Activated CD4-positive, alpha-beta memory T cell treated with anti-CD3 and anti-CD28 coated beads, Interleukin-2, amount 10 ng/mL, durations not matched to agents 7 days and 5 days (primary cell): Measurements from ENCODE around the gene SNX1. TPM values are rescaled to one million over a fixed set of nuclear protein-coding genes. Genes with fewer than 3 reads are reported as not detected.
"Not testable (repeated sequence)": the region's sequence is repeated elsewhere in the genome, so short reads cannot be mapped to it uniquely, and the experiment has no call there.

Experiments used
- CTCF ChIA-PET: fragments of 350-600 bp; sonication (Branson Sonifier 250); formaldehyde crosslinking; loops from one replicate; lab custom pipeline; 2021; ENCODE audit warnings: antibody characterized with exemption, inconsistent platforms; lab: Charles Lee
- POLR2A ChIA-PET: fragments of 350-600 bp; sonication (Branson Sonifier 250); formaldehyde crosslinking; loops from one replicate; lab custom pipeline; 2021; ENCODE audit warnings: antibody characterized with exemption; lab: Charles Lee
- DNase-seq: peaks from one replicate; pipeline ENCODE4 v3.0.0-alpha.2; 2020
- H3K27ac Mint-ChIP-seq: one replicate; pipeline ENCODE4 v1.8.0; 2021; ENCODE audit warnings: mild to moderate bottlenecking, mixed read lengths
- H3K27me3 Mint-ChIP-seq: one replicate; pipeline ENCODE4 v1.8.0; 2021; ENCODE audit warnings: mixed read lengths
- H3K36me3 Mint-ChIP-seq: one replicate; pipeline ENCODE4 v1.8.0; 2021; ENCODE audit warnings: low read depth, mixed read lengths
- H3K4me1 Mint-ChIP-seq: one replicate; pipeline ENCODE4 v1.8.0; 2021; ENCODE audit warnings: mixed read lengths
- H3K4me3 Mint-ChIP-seq: one replicate; pipeline ENCODE4 v1.8.0; 2021; ENCODE audit warnings: mild to moderate bottlenecking, mixed read lengths
- H3K9me3 Mint-ChIP-seq: one replicate; pipeline ENCODE4 v1.8.0; 2021; ENCODE audit warnings: mixed read lengths
- total RNA-seq, 2 experiments: library from RNA; stranded (reverse); gene quantifications; one replicate each; pipeline ENCODE4 v1.2.3, GENCODE V29; 2021

SNX1 gene
- total RNA-seq, 2 experiments from 2014 or later: 115 to 129 TPM

DNA sequence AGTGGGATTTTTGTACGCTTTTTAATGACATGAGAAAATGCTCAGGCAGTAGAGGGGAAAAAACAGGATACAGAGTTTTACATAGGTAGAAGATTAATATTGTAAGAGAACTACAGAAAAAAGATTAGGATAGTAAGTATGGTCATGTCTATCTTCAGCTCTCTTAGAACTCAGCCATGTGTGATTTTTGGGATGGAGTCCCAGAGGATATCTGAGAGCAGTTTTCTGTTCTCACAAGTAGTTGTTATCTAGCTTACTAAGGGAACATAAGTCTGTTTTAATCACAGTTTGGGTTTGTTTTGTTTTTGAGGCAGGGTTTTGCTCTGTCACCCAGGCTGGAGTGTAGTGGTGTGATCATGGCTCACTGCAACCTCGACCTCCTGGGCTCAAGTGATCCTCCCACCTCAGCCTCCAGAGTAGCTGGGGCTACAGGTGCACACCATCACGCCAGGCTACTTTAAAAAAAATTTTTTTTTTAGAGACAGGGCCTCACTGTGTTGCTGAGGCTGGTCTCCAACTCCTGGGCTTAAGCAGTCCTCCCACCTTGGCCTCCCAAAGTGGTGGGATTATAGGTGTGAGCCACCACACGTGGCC is 14.4 kb downstream of the SNX1 start:
- ChIA-PET POLR2A (interaction anchor here (0.7 to 2.9 kb wide), 8 partner anchors 9 to 45 kb away, joined by 3 to 10 read pairs (median 3); partner anchors contain the start of genes CIAO2A and SNX1), CTCF (interaction anchor here (1.5 to 2.5 kb wide), 2 partner anchors 16 to 500 kb away, joined by 5 to 7 read pairs; partner anchors contain the start of gene CIAO2A)
- H3K4me1 Mint-ChIP-seq: peaks cover 34% of the 10 kb centered on the region
- peak overlapping the region; percentile 53 for H3K27ac Mint-ChIP-seq
- not testable (repeated sequence) for H3K9me3 Mint-ChIP-seq, H3K27me3 Mint-ChIP-seq, H3K4me3 Mint-ChIP-seq, DNase-seq
- peaks cover 33% of the 10 kb centered on the region for H3K36me3 Mint-ChIP-seq

DNA sequence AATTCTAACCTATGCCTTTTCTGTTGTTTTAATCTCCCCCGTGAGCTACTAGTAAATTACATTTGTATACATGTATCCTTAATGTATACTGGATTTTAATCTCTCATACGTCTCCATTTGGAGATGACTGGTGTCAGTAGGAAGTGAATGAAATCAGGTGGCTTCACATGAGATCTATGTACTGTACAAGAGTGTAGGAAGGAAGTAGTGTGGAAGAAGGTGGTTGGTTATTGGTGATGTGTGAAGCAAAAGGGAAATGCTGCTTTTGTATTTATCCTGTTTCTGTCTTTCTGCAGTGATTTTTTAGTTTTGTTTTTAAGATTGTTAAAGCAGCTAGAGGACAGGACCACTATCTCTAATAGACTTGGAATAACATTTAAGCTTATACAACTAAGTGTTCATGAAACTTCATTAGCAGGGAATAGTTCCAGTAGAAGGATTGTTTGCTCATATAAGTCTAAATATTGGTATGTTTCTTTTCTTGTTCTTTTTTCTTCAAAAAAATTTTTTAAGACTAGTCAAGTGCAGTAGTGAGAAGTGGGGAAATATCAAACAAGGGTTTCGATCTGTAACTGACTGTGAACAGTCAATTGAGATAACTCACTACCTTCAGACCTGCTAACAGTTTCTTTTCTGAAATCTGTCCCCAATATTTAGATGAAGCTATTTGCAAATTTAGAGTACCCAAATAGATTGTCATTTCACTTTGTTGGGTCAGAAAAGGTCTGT is 15.3 kb downstream of the SNX1 start:
- CTCF ChIA-PET: interaction anchor here (0.9 to 2.5 kb wide), 5 partner anchors 16 to 501 kb away, joined by 3 to 9 read pairs (median 5); partner anchors contain the start of genes CIAO2A and SNX1
- no peak overlapping the region for H3K4me3 Mint-ChIP-seq
- POLR2A ChIA-PET: interaction anchor here (0.8 to 2.9 kb wide), 10 partner anchors 8 to 359 kb away, joined by 3 to 10 read pairs (median 3); partner anchors contain the start of genes CIAO2A, PPIB and SNX1
- H3K27me3 Mint-ChIP-seq: no peaks in the 10 kb centered on the region
- DNase-seq: no peak
- H3K4me1 Mint-ChIP-seq: peaks cover 34% of the 10 kb centered on the region
- no peaks in the 10 kb centered on the region for H3K9me3 Mint-ChIP-seq
- H3K36me3 Mint-ChIP-seq: peaks cover 35% of the 10 kb centered on the region
- H3K27ac Mint-ChIP-seq: peak overlapping the region; percentile 53

DNA sequence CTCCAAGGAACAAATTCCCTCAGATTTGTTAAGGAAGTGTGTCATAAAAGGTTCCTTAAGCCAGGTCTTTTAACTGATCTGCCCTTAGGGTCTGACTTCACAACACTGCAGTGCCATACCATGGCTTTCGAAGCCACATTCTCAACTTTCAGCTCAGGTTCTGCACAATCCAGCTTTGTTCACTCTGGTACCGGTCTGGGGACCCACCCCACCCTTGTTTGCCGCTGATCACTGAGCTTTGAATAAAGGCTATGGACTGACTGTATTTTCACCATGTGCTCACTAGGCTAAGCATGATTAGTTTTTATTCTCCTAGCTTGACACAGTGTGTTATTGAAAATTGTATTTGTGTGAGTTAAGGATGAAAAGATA is 15.9 kb downstream of the SNX1 start:
- Mint-ChIP-seq H3K27ac (no peak overlapping the region), H3K4me1 (peaks cover 34% of the 10 kb centered on the region), H3K9me3 (no peaks in the 10 kb centered on the region), H3K36me3 (peaks cover 35% of the 10 kb centered on the region), H3K27me3 (no peaks in the 10 kb centered on the region), H3K4me3 (no peak overlapping the region)
- CTCF ChIA-PET: interaction anchor here (0.9 to 2.5 kb wide), 5 partner anchors 16 to 502 kb away, joined by 3 to 9 read pairs (median 5); partner anchors contain the start of genes CIAO2A and SNX1
- no peak for DNase-seq
- POLR2A ChIA-PET: interaction anchor here (0.8 to 2.9 kb wide), 7 partner anchors 11 to 360 kb away, joined by 3 to 10 read pairs (median 3); partner anchors contain the start of genes CIAO2A and PPIB

DNA sequence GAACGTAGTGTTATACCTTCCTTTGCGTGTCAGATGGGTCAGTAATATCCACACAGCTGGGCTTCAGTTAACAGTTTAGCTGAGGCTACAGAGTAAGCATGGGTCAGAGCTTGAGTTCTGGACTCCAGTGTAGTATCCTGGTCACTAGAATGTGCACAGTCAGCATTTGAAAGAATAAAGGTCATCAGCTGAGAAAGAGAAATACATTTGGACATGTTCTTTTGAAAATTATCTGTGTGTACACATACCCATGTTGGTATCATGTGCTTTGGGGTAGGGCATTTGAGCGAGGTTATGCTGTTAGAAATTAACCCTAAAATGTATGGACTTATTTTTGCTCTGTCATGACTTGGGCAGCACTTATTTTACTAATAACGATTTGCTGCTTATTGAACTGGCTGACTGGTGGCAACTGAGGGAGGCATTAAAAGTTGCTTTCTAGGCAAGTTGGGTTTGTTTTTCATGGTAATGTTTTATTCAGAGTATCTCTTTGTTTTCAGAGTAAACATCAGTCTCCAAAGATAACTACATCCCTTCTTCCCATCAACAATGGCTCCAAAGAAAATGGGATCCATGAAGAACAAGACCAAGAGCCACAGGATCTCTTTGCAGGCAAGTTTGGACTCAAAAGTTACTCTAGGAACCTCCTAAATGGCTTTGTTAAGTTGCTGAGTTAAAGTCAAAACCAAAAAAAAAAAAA is 16.4 kb downstream of the SNX1 start:
- ChIA-PET CTCF (interaction anchor here (1.4 to 2.5 kb wide), 3 partner anchors 18 to 41 kb away, joined by 5 to 9 read pairs (median 7); partner anchors contain the start of gene CIAO2A), POLR2A (interaction anchor here (1.0 to 2.9 kb wide), 4 partner anchors 11 to 51 kb away, joined by 3 to 10 read pairs (median 4); partner anchors contain the start of genes CIAO2A and PPIB)
- Mint-ChIP-seq H3K9me3 (no peaks in the 10 kb centered on the region), H3K27ac (peak overlapping the region; percentile 57), H3K4me1 (peaks cover 34% of the 10 kb centered on the region), H3K4me3 (no peak overlapping the region), H3K27me3 (no peaks in the 10 kb centered on the region), H3K36me3 (peaks cover 39% of the 10 kb centered on the region)
- DNase-seq: no peak

DNA sequence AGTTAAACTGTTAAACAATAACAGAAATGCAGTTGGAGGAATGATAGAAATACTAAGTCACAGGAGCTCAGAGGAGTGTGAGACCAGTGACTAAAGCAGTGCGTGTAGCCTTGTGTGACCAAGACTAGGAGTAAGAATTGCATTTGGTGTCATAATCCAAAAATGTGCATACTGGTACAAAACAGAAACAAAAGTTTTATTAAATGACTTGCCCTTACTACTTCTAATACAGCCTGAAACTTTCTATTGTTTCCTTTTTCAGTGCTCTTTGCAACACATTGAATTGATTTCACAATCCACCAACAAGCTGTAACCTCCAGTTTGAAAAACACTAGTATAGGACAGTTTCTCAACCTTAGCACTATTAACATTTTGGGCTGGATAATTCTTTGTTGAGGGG is 17.1 kb downstream of the SNX1 start:
- no peak for DNase-seq
- Mint-ChIP-seq H3K9me3 (no peaks in the 10 kb centered on the region), H3K4me3 (no peak overlapping the region), H3K36me3 (peaks cover 42% of the 10 kb centered on the region), H3K27me3 (no peaks in the 10 kb centered on the region), H3K4me1 (peaks cover 35% of the 10 kb centered on the region), H3K27ac (peak overlapping the region; percentile 57)
- ChIA-PET CTCF (interaction anchor here (0.6 kb wide), 1 partner anchor 21 kb away, joined by 3 read pairs; no protein-coding TSS in a partner anchor), POLR2A (no interaction called here)

DNA sequence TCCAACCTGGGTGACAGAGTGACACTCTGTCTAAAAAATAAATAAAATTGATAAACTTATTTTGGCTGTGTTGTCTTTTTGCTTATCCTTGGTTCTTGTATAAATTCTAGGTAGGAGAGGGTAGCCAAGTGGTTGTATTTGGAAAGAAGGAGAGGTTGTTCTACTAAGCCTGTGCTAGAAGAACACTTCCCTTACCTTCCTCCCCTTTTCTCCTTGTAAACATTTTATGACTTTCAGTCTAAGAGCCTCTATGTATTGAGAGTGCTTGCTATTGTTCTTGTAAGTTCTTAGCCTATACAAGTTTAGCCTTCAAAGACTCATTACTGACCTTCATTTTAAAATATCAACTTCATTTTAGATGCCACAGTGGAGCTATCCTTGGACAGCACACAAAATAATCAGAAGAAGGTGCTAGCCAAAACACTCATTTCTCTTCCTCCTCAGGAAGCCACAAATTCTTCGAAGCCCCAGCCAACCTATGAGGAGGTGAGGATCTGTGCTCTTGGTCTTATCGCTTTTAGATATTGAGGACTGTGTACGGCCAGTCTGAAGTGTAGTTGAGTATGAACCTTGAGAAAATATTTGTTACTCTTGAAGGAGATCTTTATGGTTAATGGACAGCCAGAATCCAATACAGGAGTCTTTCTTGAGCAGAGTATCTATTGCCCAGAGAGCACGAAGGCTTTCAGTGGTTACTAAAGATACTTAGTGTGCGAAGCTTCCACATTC is 22.1 kb downstream of the SNX1 start:
- H3K36me3 Mint-ChIP-seq: peaks cover 53% of the 10 kb centered on the region
- no peaks in the 10 kb centered on the region for H3K9me3 Mint-ChIP-seq

DNA sequence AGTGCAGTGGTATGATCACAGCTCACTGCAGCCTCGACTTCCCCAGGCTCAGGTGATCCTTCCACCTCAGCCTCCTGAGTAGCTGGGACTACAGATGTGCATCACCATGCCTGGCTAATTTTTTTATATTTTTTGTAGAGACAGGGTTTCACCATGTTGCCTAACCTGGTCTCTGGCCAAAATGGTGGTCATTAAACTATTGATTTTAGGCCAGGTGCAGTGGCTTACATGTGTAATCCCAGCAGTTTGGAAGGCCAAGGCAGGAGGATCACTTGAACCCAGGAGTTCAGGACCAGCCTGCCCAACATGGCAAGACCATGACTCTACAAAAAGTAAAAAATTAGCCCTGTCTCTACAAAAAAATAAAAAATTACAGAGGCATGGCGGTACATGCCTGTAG is 24.5 kb downstream of the SNX1 start:
- POLR2A ChIA-PET, H3K27ac Mint-ChIP-seq, H3K4me1 Mint-ChIP-seq, DNase-seq, H3K27me3 Mint-ChIP-seq, CTCF ChIA-PET, H3K9me3 Mint-ChIP-seq, H3K4me3 Mint-ChIP-seq: not testable (repeated sequence)
- H3K36me3 Mint-ChIP-seq: peaks cover 50% of the 10 kb centered on the region

More for the DNA sequence above, 22.1 kb downstream of the SNX1 start:
- Mint-ChIP-seq H3K27me3 (no peaks in the 10 kb centered on the region), H3K4me1 (peaks cover 3% of the 10 kb centered on the region), H3K27ac (no peak overlapping the region), H3K4me3 (no peak overlapping the region)
- ChIA-PET CTCF (no interaction called here), POLR2A (interaction anchor here (1.8 kb wide), 1 partner anchor 8 kb away, joined by 4 read pairs; no protein-coding TSS in a partner anchor)
- DNase-seq: no peak

DNA sequence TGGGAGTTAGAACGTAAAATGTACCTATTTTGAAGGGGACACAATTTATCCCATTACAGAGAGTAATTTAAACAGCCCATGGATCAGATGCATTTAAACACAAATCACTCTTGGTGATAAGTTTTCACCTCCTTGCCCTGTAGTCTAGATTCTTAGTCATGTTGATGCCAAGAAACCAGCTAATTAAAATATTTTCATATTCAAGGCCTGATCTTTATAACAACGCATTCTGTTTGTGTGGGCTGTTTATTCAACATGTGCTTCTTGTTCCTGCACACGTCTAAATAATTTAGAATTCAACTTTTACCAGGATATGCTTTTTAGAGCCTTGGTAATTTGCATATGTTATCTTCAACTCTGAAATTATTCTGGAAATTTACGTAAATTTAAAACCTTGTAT is 25.8 kb downstream of the SNX1 start:
- H3K4me1 Mint-ChIP-seq: peaks cover 2% of the 10 kb centered on the region
- POLR2A ChIA-PET: no interaction called here
- DNase-seq: no peak
- CTCF ChIA-PET: interaction anchor here (0.9 kb wide), 1 partner anchor 31 kb away, joined by 3 read pairs; no protein-coding TSS in a partner anchor
- no peaks in the 10 kb centered on the region for H3K27me3 Mint-ChIP-seq
- peaks cover 51% of the 10 kb centered on the region for H3K36me3 Mint-ChIP-seq
- no peak overlapping the region for H3K27ac Mint-ChIP-seq
- H3K4me3 Mint-ChIP-seq: no peak overlapping the region
- no peaks in the 10 kb centered on the region for H3K9me3 Mint-ChIP-seq

DNA sequence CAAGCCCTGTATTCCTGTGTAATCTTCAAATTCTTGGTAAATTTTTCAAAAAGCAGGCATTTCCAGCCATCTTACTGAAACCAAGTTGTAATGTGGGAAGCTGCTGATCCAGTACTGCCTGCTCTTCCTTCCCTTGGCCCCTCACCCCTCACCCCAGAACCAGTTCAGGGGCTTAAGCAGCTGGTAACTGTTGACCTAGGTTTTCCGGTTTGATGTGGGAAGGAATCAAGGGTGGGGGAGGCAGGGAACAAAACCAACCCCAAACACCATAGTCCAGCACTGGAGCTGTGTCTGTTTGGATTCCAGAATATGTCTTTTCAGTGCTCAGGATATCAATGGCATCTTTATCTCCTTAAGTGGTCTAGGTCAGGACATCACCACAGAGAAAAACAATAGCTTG is 26.7 kb downstream of the SNX1 start:
- no peak overlapping the region for H3K4me3 Mint-ChIP-seq
- H3K27ac Mint-ChIP-seq: no peak overlapping the region
- peaks cover 2% of the 10 kb centered on the region for H3K4me1 Mint-ChIP-seq
- ChIA-PET CTCF (interaction anchor here (0.7 kb wide), 1 partner anchor 1752 kb away, joined by 3 read pairs; no protein-coding TSS in a partner anchor), POLR2A (interaction anchor here (1.2 kb wide), 1 partner anchor 26 kb away, joined by 3 read pairs; no protein-coding TSS in a partner anchor)
- DNase-seq: no peak
- no peaks in the 10 kb centered on the region for H3K27me3 Mint-ChIP-seq
- peaks cover 53% of the 10 kb centered on the region for H3K36me3 Mint-ChIP-seq
- H3K9me3 Mint-ChIP-seq: no peaks in the 10 kb centered on the region

DNA sequence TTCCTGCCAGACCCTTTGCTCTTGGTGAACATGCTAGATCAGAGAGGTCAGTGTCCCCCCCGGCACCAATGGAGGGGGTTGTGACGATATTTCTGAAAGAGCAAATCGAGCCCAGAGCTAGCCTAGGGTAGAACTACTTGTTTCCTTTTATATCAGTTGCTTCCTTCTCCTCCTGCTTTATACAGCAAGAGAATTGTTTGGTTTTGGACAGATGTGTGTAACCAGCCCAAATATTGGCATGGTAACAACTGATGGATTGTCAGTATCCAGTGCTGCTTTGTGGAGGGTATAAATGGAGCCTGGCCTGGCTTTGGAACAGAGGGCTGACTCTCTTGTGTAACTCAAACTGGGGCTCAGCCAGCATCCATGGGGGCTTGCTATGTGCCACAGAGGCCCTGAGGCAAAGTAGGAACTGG is 27.2 kb downstream of the SNX1 start:
- H3K4me1 Mint-ChIP-seq: peaks cover 5% of the 10 kb centered on the region
- H3K4me3 Mint-ChIP-seq: no peak overlapping the region
- DNase-seq: no peak
- ChIA-PET CTCF (interaction anchor here (0.6 kb wide), 1 partner anchor 860 kb away, joined by 3 read pairs; no protein-coding TSS in a partner anchor), POLR2A (interaction anchor here (1.2 kb wide), 1 partner anchor 27 kb away, joined by 3 read pairs; no protein-coding TSS in a partner anchor)
- no peak overlapping the region for H3K27ac Mint-ChIP-seq
- no peaks in the 10 kb centered on the region for H3K9me3 Mint-ChIP-seq
- H3K36me3 Mint-ChIP-seq: peaks cover 55% of the 10 kb centered on the region
- H3K27me3 Mint-ChIP-seq: no peaks in the 10 kb centered on the region

DNA sequence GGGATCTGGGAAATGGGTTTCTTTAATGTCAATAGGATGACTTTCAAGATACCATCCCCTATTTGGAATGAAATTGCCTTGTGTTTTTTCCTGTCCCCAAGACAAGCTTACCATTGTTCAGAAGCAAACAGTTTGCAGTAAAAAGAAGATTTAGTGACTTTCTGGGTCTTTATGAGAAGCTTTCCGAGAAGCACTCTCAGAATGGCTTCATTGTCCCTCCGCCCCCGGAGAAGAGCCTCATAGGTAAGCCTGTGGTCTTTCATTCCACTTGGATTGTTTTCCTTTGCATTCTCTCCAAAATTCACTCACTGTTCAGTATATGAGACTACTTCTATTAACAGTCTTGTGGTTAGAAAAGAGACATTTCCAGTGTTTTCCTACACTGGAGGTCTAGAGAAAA is 30.2 kb downstream of the SNX1 start:
- Mint-ChIP-seq H3K36me3 (peaks cover 57% of the 10 kb centered on the region), H3K9me3 (no peaks in the 10 kb centered on the region), H3K27me3 (no peaks in the 10 kb centered on the region), H3K4me1 (peaks cover 5% of the 10 kb centered on the region), H3K27ac (no peak overlapping the region), H3K4me3 (no peak overlapping the region)
- CTCF ChIA-PET: no interaction called here
- POLR2A ChIA-PET: no interaction called here
- DNase-seq: no peak
